ENCODE results near the gene APOBEC2. TPM values are rescaled to one million over a fixed set of nuclear protein-coding genes. Genes with fewer than 3 reads are reported as not detected.
"Not testable (repeated sequence)": the region's sequence is repeated elsewhere in the genome, so short reads cannot be mapped to it uniquely, and the experiment has no call there.

Gene APOBEC2
- total RNA-seq: not detected
- under 1 TPM in 1 of 2 donors, not detected in 1; 0.06 TPM for polyA plus RNA-seq
- long read RNA-seq, donor 1: 0 reads
- long read RNA-seq, donor 2, partial matches to known transcripts: 176 of 195 reads
- long read RNA-seq, donor 2, other reads (novel, unspliced or antisense): 19 of 195 reads
- long read RNA-seq, donor 3: 0 reads

GRCh38 chr6:41053041-41053440 is at the start of gene APOBEC2:
APOBEC2 (plus strand) TSS chr6:41053202; CDS start chr6:41053348, 146 bp downstream.
- no peaks in the 10 kb centered on the region for H3K4me1 ChIP-seq (ENCODE audit: insufficient read depth)

GRCh38 chr6:41006217-41006616 is 46.8 kb upstream of the APOBEC2 start:
- intact Hi-C loops (cut with DNase I); H3K4me3 ChIP-seq; H3K4me1 ChIP-seq (ENCODE audit: insufficient read depth); H3K36me3 ChIP-seq; H3K27me3 ChIP-seq; H3K27ac ChIP-seq; H3K9me3 ChIP-seq: not testable (repeated sequence)
- peak in 1 of 3 donors; percentile 20 for TF ChIP-seq CTCF (IDR thresholded peaks at IDR 0.05)
- peak in 2 of 5 donors; percentile 13 to 44 for DNase-seq
- 24 to 31% (median 26%) methylated on average over 7 of the region's 7 CpGs for WGBS, 3 donors

More at GRCh38 chr6:41053041-41053440, at the start of gene APOBEC2:
- no peak for TF ChIP-seq EP300 (IDR thresholded peaks at IDR 0.05)
- no peak for TF ChIP-seq POLR2A (IDR thresholded peaks at IDR 0.05)
- no peak for TF ChIP-seq CTCF (IDR thresholded peaks at IDR 0.05)
- Histone ChIP-seq H3K4me3 (no peak within 1 kb of the TSS), H3K36me3 (no peaks in the 10 kb centered on the region), H3K27me3 (no peaks in the 10 kb centered on the region), H3K9me3 (no peaks in the 10 kb centered on the region), H3K27ac (no peak within 1 kb of the TSS)
- intact Hi-C loops (cut with DNase I): no loop called here
- 59 to 69% (median 61%) methylated on average over 5 of the region's 5 CpGs for WGBS, 3 donors
- no peak for DNase-seq

- H3K9me3 ChIP-seq; H3K4me1 ChIP-seq (ENCODE audit: insufficient read depth); H3K27ac ChIP-seq; H3K36me3 ChIP-seq; H3K4me3 ChIP-seq; DNase-seq; H3K27me3 ChIP-seq; intact Hi-C loops (cut with DNase I): not testable (repeated sequence)
- 94 to 96% (median 95%) methylated on average over 4 of the region's 4 CpGs for WGBS, 3 donors
Measured at GRCh38 chr6:41006980-41007379, 46.0 kb upstream of the APOBEC2 start.

- H3K4me1 ChIP-seq (ENCODE audit: insufficient read depth): no peaks in the 10 kb centered on the region
- 93 to 95% (median 95%) methylated on average over 3 of the region's 3 CpGs for WGBS, 3 donors
- intact Hi-C loops (cut with DNase I): no loop called here
- no peak overlapping the region for H3K4me3 ChIP-seq
- H3K27ac ChIP-seq: no peak overlapping the region
- H3K27me3 ChIP-seq: no peaks in the 10 kb centered on the region
- no peaks in the 10 kb centered on the region for H3K36me3 ChIP-seq
- no peak for TF ChIP-seq POLR2A (IDR thresholded peaks at IDR 0.05)
- no peak for TF ChIP-seq EP300 (IDR thresholded peaks at IDR 0.05)
- no peak for TF ChIP-seq CTCF (IDR thresholded peaks at IDR 0.05)
- H3K9me3 ChIP-seq: no peaks in the 10 kb centered on the region
- DNase-seq: no peak
Measured at GRCh38 chr6:41008011-41008410, 45.0 kb upstream of the APOBEC2 start.

GRCh38 chr6:41009669-41010068 is 43.3 kb upstream of the APOBEC2 start:
- 96 to 100% (median 98%) methylated on average over 1 of the region's 1 CpG for WGBS, 3 donors
- Histone ChIP-seq H3K4me3 (no peak overlapping the region), H3K4me1 (ENCODE audit: insufficient read depth) (no peaks in the 10 kb centered on the region), H3K27me3 (no peaks in the 10 kb centered on the region), H3K36me3 (no peaks in the 10 kb centered on the region), H3K27ac (no peak overlapping the region), H3K9me3 (no peaks in the 10 kb centered on the region)
- DNase-seq: no peak
- intact Hi-C loops (cut with DNase I): loop anchor here in 1 of 4 donors (5.0 kb wide), 1 partner anchor 48 kb away; no protein-coding TSS in a partner anchor
- TF ChIP-seq CTCF (IDR thresholded peaks at IDR 0.05): no peak
